GM10248 (cell line): Measurements from ENCODE around the gene ZNF432.
"Not testable (repeated sequence)": the region's sequence is repeated elsewhere in the genome, so short reads cannot be mapped to it uniquely, and the experiment has no call there.

Experiments
- CTCF ChIA-PET: fragments of 300-600 bp; sonication (Branson Sonifier 250); formaldehyde crosslinking; extraction: SDS; loops from one replicate; lab custom pipeline; 2021; ENCODE audit warnings: antibody characterized with exemption; lab: Yijun Ruan, JAX
- POLR2A ChIA-PET: fragments of 350-650 bp; sonication (Branson Sonifier 250); formaldehyde crosslinking; extraction: SDS; loops from one replicate; lab custom pipeline; 2020; ENCODE audit warnings: antibody characterized with exemption; lab: Yijun Ruan, JAX
- DNase-seq: peaks from one replicate; pipeline ENCODE4 v3.0.0; 2012; ENCODE audit errors: extremely low spot score
- CTCF ChIP-seq: IDR thresholded peaks from 2 replicates; pipeline ENCODE4 v1.5.1; 2012; ENCODE audit warnings: mild to moderate bottlenecking, low read depth; ENCODE audit errors: extremely low read depth, missing control alignments, control extremely low read depth

Gene ZNF432

GRCh38 chr19:52048555-52049501 lies at the start of gene ZNF432:
TSS of gene ZNF432 (minus strand) at chr19:52048838. CDS start at chr19:52046868, 1,970 bp downstream.
- TF ChIP-seq CTCF: no peak
- CTCF ChIA-PET: interaction anchor here (0.7 to 1.4 kb wide), 2 partner anchors 11 to 188 kb away, joined by 3 to 5 read pairs; no protein-coding TSS in a partner anchor

GRCh38 chr19:52096416-52096815 lies 47.8 kb upstream of the ZNF432 start:
- CTCF ChIA-PET, DNase-seq, POLR2A ChIA-PET: not testable (repeated sequence)

More at GRCh38 chr19:52048555-52049501, at the start of gene ZNF432:
- POLR2A ChIA-PET: interaction anchor here (0.6 kb wide), 1 partner anchor 14 kb away, joined by 4 read pairs; no protein-coding TSS in a partner anchor
- DNase-seq: peak; percentile 88

GRCh38 chr19:52095172-52096014 lies 46.8 kb upstream of the ZNF432 start, which contains the start of gene ZNF841:
TSS of gene ZNF841 (minus strand) at chr19:52095765. CDS start at chr19:52084801, 10,964 bp downstream.
- CTCF ChIA-PET: no interaction called here
- TF ChIP-seq CTCF: no peak
- peak; percentile 89 for DNase-seq
- POLR2A ChIA-PET: no interaction called here

- CTCF ChIA-PET: no interaction called here
- DNase-seq: no peak
- POLR2A ChIA-PET: no interaction called here
- no peak for TF ChIP-seq CTCF
These were observed 46.0 kb upstream of the ZNF432 start for GRCh38 chr19:52094526-52095130.

- TF ChIP-seq CTCF: no peak
- DNase-seq: no peak
- CTCF ChIA-PET: no interaction called here
- POLR2A ChIA-PET: no interaction called here
These were observed 37.8 kb upstream of the ZNF432 start for GRCh38 chr19:52086481-52086880.

GRCh38 chr19:52070496-52070895 lies 21.9 kb upstream of the ZNF432 start:
- ChIA-PET POLR2A (no interaction called here), CTCF (no interaction called here)
- DNase-seq: no peak
- TF ChIP-seq CTCF: no peak
